MM.1S (cell line): Measurements from ENCODE around the gene BRD9.

Experiments used
- DNase-seq: peaks from one replicate; pipeline ENCODE4 v3.0.0-alpha.2; 2015
- H2AFZ ChIP-seq: fragments of 300-600 bp; sonication (generic); 2 replicates; pipeline ENCODE4 v1.6.0; 2016; ENCODE audit warnings: antibody characterized with exemption, low read length
- H3F3A ChIP-seq: fragments of 300-600 bp; sonication (generic); 2 replicates; pipeline ENCODE4 v1.6.1; 2016; ENCODE audit warnings: mild to moderate bottlenecking, antibody characterized with exemption, low read length, moderate library complexity, mixed read lengths; ENCODE audit not compliant: insufficient read depth
- H3K27ac ChIP-seq: fragments of 300-600 bp; sonication (generic); 2 replicates; pipeline ENCODE4 v1.5.1; 2016; ENCODE audit warnings: mild to moderate bottlenecking, low read length
- H3K27me3 ChIP-seq: fragments of 300-600 bp; sonication (generic); replicated peaks from 2 replicates; pipeline ENCODE4 v1.6.0; 2016; ENCODE audit warnings: low read length; ENCODE audit not compliant: insufficient read depth
- H3K36me3 ChIP-seq: fragments of 300-600 bp; sonication (generic); replicated peaks from 2 replicates; pipeline ENCODE4 v1.6.1; 2016; ENCODE audit warnings: mild to moderate bottlenecking, low read length, mixed read lengths; ENCODE audit not compliant: insufficient read depth
- H3K4me1 ChIP-seq: fragments of 300-600 bp; sonication (generic); 2 replicates; pipeline ENCODE4 v1.6.1; 2016; ENCODE audit warnings: low read length, mixed read lengths
- H3K4me2 ChIP-seq: fragments of 300-600 bp; sonication (generic); 2 replicates; pipeline ENCODE4 v1.6.0; 2016; ENCODE audit warnings: low read depth, low read length
- H3K4me3 ChIP-seq: fragments of 300-600 bp; sonication (generic); 2 replicates; pipeline ENCODE4 v1.5.1; 2016; ENCODE audit warnings: low read length, mixed read lengths
- H3K79me2 ChIP-seq: fragments of 300-600 bp; sonication (generic); 2 replicates; pipeline ENCODE4 v1.6.1; 2016; ENCODE audit warnings: mixed run types, low read length, mixed read lengths
- H3K9ac ChIP-seq: fragments of 300-600 bp; sonication (generic); 2 replicates; pipeline ENCODE4 v1.6.1; 2016; ENCODE audit warnings: low read length, mixed read lengths
- H3K9me2 ChIP-seq: fragments of 300-600 bp; sonication (generic); replicated peaks from 2 replicates; pipeline ENCODE4 v1.6.1; 2016; ENCODE audit warnings: mild to moderate bottlenecking, low read length, mixed read lengths; ENCODE audit not compliant: insufficient read depth
- H3K9me3 ChIP-seq: fragments of 300-600 bp; sonication (generic); replicated peaks from 2 replicates; pipeline ENCODE4 v1.6.1; 2016; ENCODE audit warnings: mild to moderate bottlenecking, low read length, mixed read lengths; ENCODE audit not compliant: insufficient read depth
- H4K20me1 ChIP-seq: fragments of 300-600 bp; sonication (generic); 2 replicates; pipeline ENCODE4 v1.6.1; 2016; ENCODE audit warnings: mild to moderate bottlenecking, low read length, moderate library complexity, mixed read lengths; ENCODE audit not compliant: insufficient read depth
- CTCF ChIP-seq: fragments of 300-600 bp; sonication (generic); IDR thresholded peaks from 2 replicates; pipeline ENCODE4 v1.5.1; 2016; ENCODE audit warnings: antibody characterized with exemption, low read length, mixed read lengths
- EZH2 ChIP-seq: fragments of 300-600 bp; sonication (generic); optimal IDR thresholded peaks from 2 replicates; pipeline ENCODE3; 2017; ENCODE audit warnings: low read depth, mild to moderate bottlenecking, antibody characterized with exemption, low read length, mixed read lengths
- EZH2phosphoT487 ChIP-seq: fragments of 300-600 bp; sonication (generic); IDR thresholded peaks from 2 replicates; pipeline ENCODE4 v1.6.1; 2018; ENCODE audit warnings: antibody characterized with exemption, low read length

The BRD9 gene

GRCh38 chr5:864492-865167 lies 28.0 kb downstream of the BRD9 start:
- Histone ChIP-seq H3K79me2 (no peaks in the 10 kb centered on the region), H3K4me1 (no peaks in the 10 kb centered on the region), H3K9me3 (no peaks in the 10 kb centered on the region), H3K36me3 (no peaks in the 10 kb centered on the region), H3K9ac (no peak overlapping the region), H3K27me3 (no peaks in the 10 kb centered on the region), H3K27ac (no peak overlapping the region), H4K20me1 (no peaks in the 10 kb centered on the region), H3K4me3 (no peak overlapping the region), H3F3A (no peaks in the 10 kb centered on the region), H2AFZ (no peak overlapping the region), H3K4me2 (no peak overlapping the region), H3K9me2 (no peaks in the 10 kb centered on the region)
- TF ChIP-seq EZH2phosphoT487: no peak
- TF ChIP-seq EZH2: no peak
- TF ChIP-seq CTCF: no peak
- no peak for DNase-seq

GRCh38 chr5:863244-863805 lies 29.3 kb downstream of the BRD9 start:
- H2AFZ ChIP-seq: no peak overlapping the region
- H3K27me3 ChIP-seq: no peaks in the 10 kb centered on the region
- no peak overlapping the region for H3K9ac ChIP-seq
- no peak overlapping the region for H3K4me3 ChIP-seq
- no peaks in the 10 kb centered on the region for H3K9me2 ChIP-seq
- H3K79me2 ChIP-seq: no peaks in the 10 kb centered on the region
- no peak overlapping the region for H3K4me2 ChIP-seq
- no peaks in the 10 kb centered on the region for H3K4me1 ChIP-seq
- TF ChIP-seq EZH2: no peak
- TF ChIP-seq CTCF: no peak
- no peak for TF ChIP-seq EZH2phosphoT487
- no peaks in the 10 kb centered on the region for H3K9me3 ChIP-seq
- no peak overlapping the region for H3K27ac ChIP-seq
- no peaks in the 10 kb centered on the region for H4K20me1 ChIP-seq
- H3F3A ChIP-seq: no peaks in the 10 kb centered on the region
- DNase-seq: no peak
- no peaks in the 10 kb centered on the region for H3K36me3 ChIP-seq

GRCh38 chr5:862367-863243 lies 30.0 kb downstream of the BRD9 start:
- Histone ChIP-seq H3K4me3 (no peak overlapping the region), H4K20me1 (no peaks in the 10 kb centered on the region), H2AFZ (no peak overlapping the region), H3F3A (no peaks in the 10 kb centered on the region), H3K4me2 (no peak overlapping the region), H3K27ac (no peak overlapping the region), H3K9me2 (no peaks in the 10 kb centered on the region), H3K9me3 (no peaks in the 10 kb centered on the region), H3K4me1 (no peaks in the 10 kb centered on the region), H3K36me3 (no peaks in the 10 kb centered on the region), H3K9ac (no peak overlapping the region), H3K79me2 (no peaks in the 10 kb centered on the region), H3K27me3 (no peaks in the 10 kb centered on the region)
- TF ChIP-seq CTCF (no peak), EZH2 (no peak), EZH2phosphoT487 (no peak)
- no peak for DNase-seq
